ENCODE measurements around the gene AGBL4.

GRCh38 chr1:48523558-48523957, 1500.2 kb downstream of the AGBL4 start:
- TF ChIP-seq CTCF (IDR thresholded peaks at IDR 0.05 in 4 of 5, conservative IDR thresholded peaks at IDR 0.05 in 1 of 5) = no peak
- no peak for TF ChIP-seq POLR2A (IDR thresholded peaks at IDR 0.05)
